GM12875 (cell line): ENCODE results near the gene SLC6A12.
A peak's percentile ranks its signal among the peaks of the same experiment; 100 is the strongest.
"Not testable (repeated sequence)": the region's sequence is repeated elsewhere in the genome, so short reads cannot be mapped to it uniquely, and the experiment has no call there.

Source experiments
- H3K4me3 ChIP-seq: one replicate; pipeline ENCODE4 v1.5.1; 2011; ENCODE audit warnings: low read depth, low read length, control low read depth
- CTCF ChIP-seq: IDR thresholded peaks from 2 replicates; pipeline ENCODE4 v1.5.1; 2011; ENCODE audit warnings: low read depth, mild to moderate bottlenecking, control low read depth, inconsistent platforms, low read length, moderate library complexity, borderline replicate concordance; ENCODE audit not compliant: insufficient read depth

Gene SLC6A12

GRCh38 chr12:221736-222135 is 7.8 kb upstream of the SLC6A12 start:
- no peak for TF ChIP-seq CTCF
- no peak overlapping the region for H3K4me3 ChIP-seq

- H3K4me3 ChIP-seq, result no peak overlapping the region
- no peak for TF ChIP-seq CTCF
Observed at GRCh38 chr12:220946-221550, 7.1 kb upstream of the SLC6A12 start.

GRCh38 chr12:220491-220890 is 6.5 kb upstream of the SLC6A12 start:
- H3K4me3 ChIP-seq, result no peak overlapping the region
- TF ChIP-seq CTCF, result no peak

GRCh38 chr12:219891-220352 is 6.0 kb upstream of the SLC6A12 start:
- H3K4me3 ChIP-seq, result no peak overlapping the region
- peak; percentile 90 for TF ChIP-seq CTCF

GRCh38 chr12:218728-219590 is 5.0 kb upstream of the SLC6A12 start:
- no peak for TF ChIP-seq CTCF
- no peak overlapping the region for H3K4me3 ChIP-seq

- H3K4me3 ChIP-seq, result no peak overlapping the region
- no peak for TF ChIP-seq CTCF
Observed at GRCh38 chr12:218221-218620, 4.3 kb upstream of the SLC6A12 start.

GRCh38 chr12:217029-217428 is 3.1 kb upstream of the SLC6A12 start:
- not testable (repeated sequence) for H3K4me3 ChIP-seq
